Measurements from ENCODE around the gene LTN1. TPM values are rescaled to one million over a fixed set of nuclear protein-coding genes. Genes with fewer than 3 reads are reported as not detected.

Gene LTN1
- total RNA-seq, 1 donor from 2014 or later: 32.9 TPM

DNA sequence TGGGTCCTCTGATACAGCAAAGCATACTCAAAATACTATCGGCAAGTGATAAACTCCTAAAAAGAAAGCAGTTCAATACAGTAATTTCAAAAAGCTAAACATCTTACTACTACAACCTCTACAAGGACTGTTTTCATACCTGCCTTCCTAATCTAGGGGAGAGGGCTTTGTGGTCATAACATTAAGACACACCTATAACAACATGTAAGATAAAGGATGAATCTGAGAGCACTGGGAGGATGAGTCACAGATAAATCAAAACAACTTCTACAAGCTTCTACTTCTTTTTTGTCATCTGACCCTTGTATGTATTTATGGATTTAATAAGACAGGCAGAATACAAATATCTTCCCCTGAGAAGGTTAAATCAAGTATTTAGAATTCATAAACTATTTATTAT is 40.0 kb downstream of the LTN1 start:
- H3K4me1 Mint-ChIP-seq (ENCODE audit: low read depth, unreplicated experiment): no peaks in the 10 kb centered on the region
- H3K9me3 Mint-ChIP-seq (ENCODE audit: unreplicated experiment): no peaks in the 10 kb centered on the region
- H3K27me3 Mint-ChIP-seq (ENCODE audit: unreplicated experiment): peaks cover 2% of the 10 kb centered on the region
- H3K4me3 Mint-ChIP-seq (ENCODE audit: unreplicated experiment): no peak overlapping the region
- DNase-seq: no peak
- H3K27ac Mint-ChIP-seq (ENCODE audit: unreplicated experiment): no peak overlapping the region
- no peaks in the 10 kb centered on the region for H3K36me3 Mint-ChIP-seq (ENCODE audit: unreplicated experiment)
- TF ChIP-seq, protein P1, sequence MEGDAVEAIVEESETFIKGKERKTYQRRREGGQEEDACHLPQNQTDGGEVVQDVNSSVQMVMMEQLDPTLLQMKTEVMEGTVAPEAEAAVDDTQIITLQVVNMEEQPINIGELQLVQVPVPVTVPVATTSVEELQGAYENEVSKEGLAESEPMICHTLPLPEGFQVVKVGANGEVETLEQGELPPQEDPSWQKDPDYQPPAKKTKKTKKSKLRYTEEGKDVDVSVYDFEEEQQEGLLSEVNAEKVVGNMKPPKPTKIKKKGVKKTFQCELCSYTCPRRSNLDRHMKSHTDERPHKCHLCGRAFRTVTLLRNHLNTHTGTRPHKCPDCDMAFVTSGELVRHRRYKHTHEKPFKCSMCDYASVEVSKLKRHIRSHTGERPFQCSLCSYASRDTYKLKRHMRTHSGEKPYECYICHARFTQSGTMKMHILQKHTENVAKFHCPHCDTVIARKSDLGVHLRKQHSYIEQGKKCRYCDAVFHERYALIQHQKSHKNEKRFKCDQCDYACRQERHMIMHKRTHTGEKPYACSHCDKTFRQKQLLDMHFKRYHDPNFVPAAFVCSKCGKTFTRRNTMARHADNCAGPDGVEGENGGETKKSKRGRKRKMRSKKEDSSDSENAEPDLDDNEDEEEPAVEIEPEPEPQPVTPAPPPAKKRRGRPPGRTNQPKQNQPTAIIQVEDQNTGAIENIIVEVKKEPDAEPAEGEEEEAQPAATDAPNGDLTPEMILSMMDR (IDR thresholded peaks at IDR 0.05; ENCODE audit: partially characterized antibody, unreplicated experiment): no peak

- Mint-ChIP-seq H3K4me1 (ENCODE audit: low read depth, unreplicated experiment) (no peaks in the 10 kb centered on the region), H3K27me3 (ENCODE audit: unreplicated experiment) (peaks cover 2% of the 10 kb centered on the region), H3K36me3 (ENCODE audit: unreplicated experiment) (no peaks in the 10 kb centered on the region), H3K4me3 (ENCODE audit: unreplicated experiment) (no peak overlapping the region), H3K27ac (ENCODE audit: unreplicated experiment) (no peak overlapping the region), H3K9me3 (ENCODE audit: unreplicated experiment) (no peaks in the 10 kb centered on the region)
- TF ChIP-seq, protein P1 (IDR thresholded peaks at IDR 0.05; ENCODE audit: partially characterized antibody, unreplicated experiment): no peak
- no peak for DNase-seq
Observed at GRCh38 chr21:28949318-28949717, 43.4 kb downstream of the LTN1 start.

GRCh38 chr21:28944296-28944695 is 48.4 kb downstream of the LTN1 start:
- TF ChIP-seq, protein P1 (IDR thresholded peaks at IDR 0.05; ENCODE audit: partially characterized antibody, unreplicated experiment): no peak
- H3K27me3 Mint-ChIP-seq (ENCODE audit: unreplicated experiment): no peaks in the 10 kb centered on the region
- no peak overlapping the region for H3K27ac Mint-ChIP-seq (ENCODE audit: unreplicated experiment)
- no peak overlapping the region for H3K4me3 Mint-ChIP-seq (ENCODE audit: unreplicated experiment)
- H3K4me1 Mint-ChIP-seq (ENCODE audit: low read depth, unreplicated experiment): no peaks in the 10 kb centered on the region
- H3K9me3 Mint-ChIP-seq (ENCODE audit: unreplicated experiment): no peaks in the 10 kb centered on the region
- H3K36me3 Mint-ChIP-seq (ENCODE audit: unreplicated experiment): no peaks in the 10 kb centered on the region
- no peak for DNase-seq

DNA sequence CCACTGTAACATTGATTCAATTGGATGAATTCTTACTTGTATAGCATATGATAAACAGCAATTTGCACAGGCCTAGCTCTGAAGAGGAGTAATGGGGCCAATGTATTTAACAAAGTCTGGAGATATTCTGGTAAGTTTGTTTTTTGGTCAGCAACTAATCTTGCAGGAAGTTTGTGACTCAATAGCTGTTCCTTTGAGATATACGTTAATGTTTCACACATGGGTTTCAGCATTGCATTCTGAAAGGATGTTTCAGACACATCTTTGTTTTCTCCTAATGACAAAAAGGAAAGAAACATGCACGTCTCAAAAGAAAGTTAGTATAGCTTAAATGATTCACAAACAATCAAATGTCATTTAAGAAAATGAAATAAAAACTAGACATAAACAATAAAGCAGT is 49.0 kb downstream of the LTN1 start:
- DNase-seq: no peak
- Mint-ChIP-seq H3K27ac (ENCODE audit: unreplicated experiment) (no peak overlapping the region), H3K9me3 (ENCODE audit: unreplicated experiment) (no peaks in the 10 kb centered on the region), H3K4me3 (ENCODE audit: unreplicated experiment) (no peak overlapping the region), H3K36me3 (ENCODE audit: unreplicated experiment) (no peaks in the 10 kb centered on the region), H3K27me3 (ENCODE audit: unreplicated experiment) (no peaks in the 10 kb centered on the region), H3K4me1 (ENCODE audit: low read depth, unreplicated experiment) (no peaks in the 10 kb centered on the region)
- TF ChIP-seq, protein P1 (IDR thresholded peaks at IDR 0.05; ENCODE audit: partially characterized antibody, unreplicated experiment): no peak

- Mint-ChIP-seq H3K27ac (ENCODE audit: unreplicated experiment) (no peak overlapping the region), H3K36me3 (ENCODE audit: unreplicated experiment) (no peaks in the 10 kb centered on the region)
- DNase-seq: no peak
Observed at GRCh38 chr21:28938726-28939125, 54.0 kb downstream of the LTN1 start.

More at GRCh38 chr21:28938726-28939125, 54.0 kb downstream of the LTN1 start:
- Mint-ChIP-seq H3K27me3 (ENCODE audit: unreplicated experiment) (no peaks in the 10 kb centered on the region), H3K4me3 (ENCODE audit: unreplicated experiment) (no peak overlapping the region), H3K4me1 (ENCODE audit: low read depth, unreplicated experiment) (no peaks in the 10 kb centered on the region), H3K9me3 (ENCODE audit: unreplicated experiment) (no peaks in the 10 kb centered on the region)
- TF ChIP-seq, protein P1 (IDR thresholded peaks at IDR 0.05; ENCODE audit: partially characterized antibody, unreplicated experiment): no peak
